M059J (cell line): ENCODE data around the gene NINJ2. TPM values are rescaled to one million over a fixed set of nuclear protein-coding genes. Genes with fewer than 3 reads are reported as not detected.
"Not testable (repeated sequence)": the region's sequence is repeated elsewhere in the genome, so short reads cannot be mapped to it uniquely, and the experiment has no call there.

ENCODE experiments used
- DNase-seq: peaks from one replicate; pipeline ENCODE4 v3.0.0-alpha.2; 2012; ENCODE audit warnings: low read depth
- total RNA-seq: library from RNA; depleted of rRNA; stranded (reverse); fragments of >200 nt; shearing (Covaris generic); gene quantifications from 2 replicates; pipeline ENCODE4 v1.2.3, GENCODE V29; 2014

Gene NINJ2
- total RNA-seq, 1 experiment from 2014 or later: 0.81 TPM

DNA sequence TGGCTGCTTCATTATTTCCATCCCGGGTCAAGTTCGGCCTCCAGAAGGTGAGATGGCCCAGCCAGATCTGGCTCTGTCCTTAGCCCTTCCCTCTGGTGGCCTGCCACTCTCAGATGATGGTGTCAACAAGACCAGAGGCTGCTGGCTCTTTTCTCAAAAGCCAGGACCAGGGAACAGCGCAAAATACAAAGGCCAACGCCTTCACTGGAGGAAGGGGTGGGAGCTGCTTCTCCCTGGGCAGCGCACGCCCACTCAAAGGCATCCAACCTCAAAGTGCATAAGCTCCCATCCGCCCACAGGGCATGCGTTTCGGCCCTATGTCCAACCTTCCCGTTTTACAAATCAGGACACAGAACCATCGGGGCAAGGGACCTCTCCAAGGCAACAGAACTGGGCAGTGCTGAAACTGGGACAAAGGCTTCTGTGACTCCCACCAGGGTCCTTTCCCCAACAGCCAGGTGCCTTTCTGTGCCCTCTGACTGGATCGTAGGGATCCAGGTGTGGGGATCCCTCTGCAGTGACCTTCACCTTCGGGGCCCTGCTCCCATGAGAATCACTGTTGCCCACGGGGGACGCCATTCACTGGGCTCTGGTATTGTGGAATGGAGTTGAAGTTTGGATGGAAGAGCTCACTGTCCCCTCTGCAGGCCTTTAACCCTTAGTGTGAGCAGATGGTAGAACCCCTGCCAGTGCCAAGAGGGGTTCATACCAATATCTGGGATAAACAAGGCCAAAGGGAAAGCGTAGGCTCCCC, 76.8 kb downstream of the NINJ2 start:
- no peak for DNase-seq

DNA sequence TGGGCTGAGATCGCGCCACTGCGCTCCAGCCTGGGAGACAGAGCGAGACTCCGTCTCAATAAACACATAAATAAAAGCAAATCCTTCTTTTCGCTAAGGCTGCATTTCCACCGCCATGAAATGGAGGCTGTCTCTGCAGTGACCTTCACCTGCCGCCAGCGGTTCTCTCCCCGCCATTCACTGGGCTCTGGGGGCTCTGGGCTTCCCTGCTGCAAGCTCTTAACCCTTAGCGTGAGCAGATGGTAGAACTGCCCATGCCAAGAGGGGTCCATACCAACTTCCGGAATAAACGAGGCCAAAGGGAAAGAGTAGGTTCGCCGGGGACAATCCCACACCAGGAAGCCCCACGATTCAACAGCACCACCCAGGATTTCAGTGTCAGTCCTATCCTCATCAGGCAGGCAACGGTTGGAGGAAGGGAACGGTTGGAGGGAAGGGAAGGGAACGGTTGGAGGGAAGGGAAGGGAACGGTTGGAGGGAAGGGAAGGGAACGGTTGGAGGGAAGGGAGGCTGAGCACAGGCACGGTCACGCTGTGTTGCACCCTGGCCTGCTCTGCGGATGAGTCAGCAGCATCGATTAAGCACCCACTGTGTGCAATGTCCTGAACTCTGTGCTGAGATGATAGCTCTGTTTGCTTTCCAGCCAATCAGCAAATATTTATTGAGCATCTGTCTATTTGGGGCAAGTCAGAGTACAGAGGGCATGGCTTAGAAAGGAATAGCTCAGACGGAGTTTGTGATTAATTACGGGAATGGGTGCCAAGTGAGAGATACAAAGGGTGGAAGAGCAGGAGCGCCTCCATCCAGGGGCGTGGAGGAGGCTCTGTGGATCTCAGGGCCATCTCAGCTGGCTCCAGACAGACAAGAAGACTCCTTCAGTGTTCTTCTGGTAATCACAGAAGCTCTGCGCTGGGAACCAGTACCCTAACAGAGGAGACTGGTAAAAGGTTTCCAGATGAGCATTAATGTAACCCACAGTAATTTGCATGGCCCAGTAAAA, 77.9 kb downstream of the NINJ2 start:
- DNase-seq: no peak

DNA sequence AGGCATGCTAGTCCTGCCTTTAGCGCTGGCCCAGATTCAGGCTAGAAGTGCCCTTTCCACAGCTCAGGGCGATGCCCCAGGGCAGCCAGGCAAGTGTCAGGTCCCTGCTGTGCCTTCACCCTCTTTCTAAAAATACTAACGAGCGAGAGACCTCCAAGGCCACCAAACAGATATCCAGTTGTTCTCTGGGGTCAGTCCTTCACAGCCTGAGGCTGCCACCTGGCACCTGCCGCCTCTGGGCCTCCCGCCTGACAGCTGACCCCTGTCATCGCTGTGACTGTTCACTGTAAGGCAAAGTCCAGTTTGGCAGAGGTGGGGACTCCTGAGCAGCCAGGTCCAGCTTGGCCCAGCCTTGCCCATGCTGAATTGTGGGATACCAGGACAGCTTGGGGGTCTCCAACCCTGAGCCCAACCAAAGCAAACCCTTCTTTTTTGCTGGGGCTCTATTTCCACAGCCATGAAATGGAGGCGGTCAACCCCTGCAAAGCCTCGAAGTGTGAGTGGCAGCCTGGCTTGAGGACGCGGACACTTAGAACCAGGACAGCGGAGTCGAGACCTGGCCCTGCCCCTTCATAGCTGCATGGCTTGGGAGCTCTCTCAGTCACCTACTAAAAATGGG, 79.9 kb downstream of the NINJ2 start:
- DNase-seq: no peak

DNA sequence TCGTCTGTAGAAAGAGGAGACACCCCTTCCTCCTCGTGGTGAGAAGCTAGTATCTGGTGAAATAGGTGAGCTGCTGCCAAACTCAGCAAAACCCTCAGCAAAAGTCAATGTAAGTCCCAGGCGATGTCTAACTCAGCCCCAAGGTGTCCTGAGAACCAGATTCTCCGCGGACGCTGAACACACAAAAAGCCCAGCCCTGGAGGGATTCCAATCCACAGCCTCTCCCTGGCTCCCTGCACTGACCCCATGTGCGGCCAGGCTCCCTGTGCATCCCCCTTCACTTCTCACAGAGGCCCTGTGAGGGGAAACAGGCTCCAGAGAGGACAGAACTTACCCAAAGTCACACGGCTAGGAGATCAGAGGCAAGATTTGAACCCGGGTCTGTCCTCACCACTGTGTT, 81.5 kb downstream of the NINJ2 start:
- DNase-seq: no peak

DNA sequence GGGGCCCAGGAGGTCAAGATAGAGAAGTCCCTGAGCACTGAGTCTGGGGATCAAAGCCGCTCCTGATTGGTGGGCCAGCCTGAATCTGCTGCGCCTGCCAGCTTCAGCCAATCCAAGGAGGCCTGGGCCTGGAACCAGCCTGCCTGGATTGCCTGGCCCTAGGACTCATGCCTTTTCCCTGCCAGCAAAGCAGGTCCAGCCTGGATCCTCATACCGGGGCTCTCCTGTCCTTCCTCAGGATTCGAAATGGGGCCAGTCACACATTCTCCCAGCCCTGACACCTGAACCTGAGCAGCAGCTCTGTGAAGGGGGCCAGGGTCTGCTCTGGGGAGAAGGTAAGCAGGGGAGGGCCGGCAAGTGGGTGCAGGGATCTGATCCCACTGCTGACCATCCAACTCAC, 81.9 kb downstream of the NINJ2 start:
- DNase-seq: no peak

DNA sequence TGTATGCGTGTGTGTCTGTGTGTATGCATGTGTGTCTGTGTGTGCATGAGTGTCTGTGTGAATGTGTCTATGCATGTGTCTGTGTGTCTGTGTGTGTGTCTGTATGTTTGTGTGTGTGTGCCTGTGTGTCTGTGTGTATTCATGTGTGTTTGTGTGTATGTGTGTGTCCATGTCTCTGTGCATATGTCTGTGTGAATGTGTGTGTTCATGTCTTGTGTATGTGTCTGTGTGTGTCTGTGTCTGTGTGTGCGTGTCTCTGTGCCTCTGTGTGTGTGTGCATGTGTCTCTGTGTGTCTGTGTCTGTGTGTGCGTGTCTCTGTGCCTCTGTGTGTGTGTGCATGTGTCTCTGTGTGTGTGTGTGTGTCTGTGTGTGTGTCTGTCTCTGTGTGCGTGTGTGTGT, 82.4 kb downstream of the NINJ2 start:
- DNase-seq: no peak

DNA sequence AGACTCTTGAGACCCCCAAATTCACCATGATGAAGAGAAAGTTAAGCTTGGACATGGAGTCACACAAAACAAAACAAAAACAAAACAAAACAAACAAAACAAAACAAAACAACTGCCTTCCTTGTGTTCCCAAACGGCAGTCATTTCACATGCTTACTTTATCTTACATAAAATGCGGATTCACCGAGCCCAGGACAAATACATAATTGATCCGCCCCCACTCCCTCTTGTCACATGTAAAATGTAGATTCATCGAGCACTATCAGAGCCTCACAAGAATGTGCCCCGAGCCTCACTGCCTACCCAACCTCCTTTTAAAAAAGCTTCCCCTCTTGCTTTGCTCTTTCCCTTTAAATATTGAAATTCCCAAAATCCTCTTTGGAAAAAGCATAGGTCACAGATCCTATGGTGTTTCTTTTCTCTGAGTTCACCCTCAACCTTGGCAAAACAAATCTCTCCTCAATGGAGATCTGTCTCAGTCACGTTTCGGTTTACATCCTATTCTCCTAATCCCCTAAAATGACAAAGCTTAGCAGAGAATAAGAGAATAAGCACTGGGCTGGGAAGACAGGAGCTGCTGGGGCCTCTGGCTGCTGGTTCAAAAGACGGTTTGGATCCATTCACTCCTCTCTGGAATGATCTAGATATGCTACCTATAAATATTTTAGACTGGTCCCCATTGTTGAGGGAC, 83.7 kb downstream of the NINJ2 start:
- no peak for DNase-seq

DNA sequence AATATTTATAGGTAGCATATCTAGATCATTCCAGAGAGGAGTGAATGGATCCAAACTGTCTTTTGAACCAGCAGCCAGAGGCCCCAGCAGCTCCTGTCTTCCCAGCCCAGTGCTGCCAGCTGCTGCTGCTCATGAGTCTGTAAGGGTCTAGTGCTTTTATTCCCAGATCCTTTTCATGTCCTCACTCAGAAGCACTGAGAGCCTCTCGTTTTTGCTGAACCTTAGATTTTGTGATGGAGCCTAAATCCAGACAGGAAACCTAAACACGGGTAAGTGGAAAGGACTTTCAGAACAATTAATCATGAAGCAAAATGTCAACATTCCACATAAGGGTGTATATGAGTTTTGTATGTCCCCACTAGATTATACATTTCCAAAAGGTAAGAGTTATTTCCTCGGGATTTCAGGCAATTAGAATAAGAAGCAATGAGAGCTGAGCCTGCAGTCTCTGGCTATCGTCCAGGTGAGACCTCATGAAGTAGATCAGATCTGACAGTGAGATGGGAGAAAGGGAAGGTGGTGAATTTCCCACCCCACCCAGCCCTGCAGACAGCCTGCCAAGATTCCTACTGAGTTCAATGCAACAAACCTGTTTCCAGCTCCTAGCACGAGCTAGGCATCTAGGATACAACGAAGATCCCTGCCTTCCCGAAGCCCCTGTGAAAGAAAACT, 84.4 kb downstream of the NINJ2 start:
- DNase-seq: no peak

DNA sequence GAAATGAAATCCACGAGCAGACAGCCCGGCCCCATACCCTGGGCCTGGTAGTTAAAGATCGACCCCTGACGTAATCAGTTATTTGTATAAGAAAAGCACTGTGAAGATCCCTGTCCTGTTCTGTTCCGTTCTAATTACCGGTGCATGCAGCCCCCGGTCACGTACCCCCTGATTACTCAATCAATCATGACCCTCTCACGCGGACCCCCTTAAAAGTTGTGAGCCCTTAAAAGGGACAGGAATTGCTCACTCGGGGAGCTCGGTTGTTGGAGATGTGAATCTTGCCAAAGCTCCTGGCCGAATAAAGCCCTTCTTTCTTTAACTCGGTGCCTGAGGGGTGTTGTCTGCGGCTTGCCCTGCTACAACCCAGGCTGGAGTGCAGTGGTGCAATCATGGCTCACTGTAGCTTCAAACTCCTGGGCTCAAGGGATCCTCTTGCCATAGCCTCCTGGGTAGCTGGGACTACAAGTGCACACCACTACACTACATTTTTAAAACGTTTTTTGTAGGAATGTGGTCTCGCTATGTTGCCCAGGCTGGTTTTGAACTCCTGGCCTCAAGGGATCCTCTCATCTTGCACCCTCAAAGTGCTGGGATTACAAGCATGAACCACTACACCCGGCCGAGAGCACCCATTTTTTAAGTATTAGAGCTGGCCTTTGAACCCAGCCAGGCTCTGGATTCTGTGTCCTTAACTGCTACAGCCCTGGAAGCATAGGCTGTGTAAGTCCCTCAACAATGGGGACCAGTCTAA, 85.1 kb downstream of the NINJ2 start:
- not testable (repeated sequence) for DNase-seq

DNA sequence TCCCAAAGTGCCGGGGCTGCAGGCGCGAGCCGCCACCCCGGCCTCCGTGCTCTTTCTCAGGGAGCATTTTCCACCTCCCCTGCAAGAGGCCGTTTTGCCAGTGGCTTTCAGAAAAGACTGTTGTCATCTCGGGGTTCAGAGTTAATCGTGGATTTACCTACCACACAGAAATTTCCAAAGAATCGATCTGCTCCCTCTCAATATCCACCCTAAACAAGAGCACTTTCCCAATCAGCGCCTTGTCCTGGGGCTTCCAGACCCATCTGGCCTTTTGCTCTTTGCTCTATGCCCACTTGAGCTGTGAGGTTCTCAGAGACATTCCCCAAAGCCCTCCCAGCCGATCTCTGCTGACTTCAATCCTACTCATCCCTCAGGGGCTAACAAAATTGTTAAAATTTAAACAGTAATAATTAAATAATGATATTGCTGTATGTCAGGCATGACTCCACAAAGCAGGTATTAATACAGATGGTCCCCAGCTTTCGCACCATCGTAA, 86.6 kb downstream of the NINJ2 start:
- DNase-seq: no peak

DNA sequence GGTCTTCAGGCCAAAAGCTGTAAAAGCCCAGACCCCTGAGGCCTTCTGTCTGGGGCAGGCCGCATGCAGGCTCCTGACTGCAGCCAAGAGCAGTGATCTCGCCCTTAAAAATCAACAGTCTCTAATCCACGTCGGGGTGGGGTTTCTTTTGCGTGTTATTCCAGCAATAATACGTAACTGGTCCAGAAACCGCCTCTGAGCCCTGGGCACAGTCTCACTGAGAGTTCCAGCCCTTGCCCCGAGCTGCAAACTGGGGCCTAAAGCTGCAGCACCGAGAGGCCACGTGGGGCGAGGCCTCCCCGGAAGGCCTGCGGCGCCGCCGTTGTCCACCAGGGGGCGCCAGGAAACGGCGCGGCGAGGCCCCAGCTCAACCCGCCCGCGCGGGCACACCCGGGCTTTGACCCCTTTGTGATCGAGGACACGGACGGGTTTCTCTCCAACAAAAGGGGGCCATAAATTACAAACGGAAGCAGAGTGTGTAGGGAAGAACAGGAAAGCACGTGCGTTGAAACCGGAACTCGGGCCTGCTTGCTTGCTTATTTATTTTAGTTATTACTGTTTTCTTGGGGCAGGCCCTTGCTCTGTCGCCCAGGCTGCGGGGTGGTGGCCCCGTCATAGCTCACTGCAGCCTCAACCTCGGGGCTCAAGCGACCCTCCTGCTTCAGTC, 87.2 kb downstream of the NINJ2 start:
- DNase-seq: peak; percentile 56

DNA sequence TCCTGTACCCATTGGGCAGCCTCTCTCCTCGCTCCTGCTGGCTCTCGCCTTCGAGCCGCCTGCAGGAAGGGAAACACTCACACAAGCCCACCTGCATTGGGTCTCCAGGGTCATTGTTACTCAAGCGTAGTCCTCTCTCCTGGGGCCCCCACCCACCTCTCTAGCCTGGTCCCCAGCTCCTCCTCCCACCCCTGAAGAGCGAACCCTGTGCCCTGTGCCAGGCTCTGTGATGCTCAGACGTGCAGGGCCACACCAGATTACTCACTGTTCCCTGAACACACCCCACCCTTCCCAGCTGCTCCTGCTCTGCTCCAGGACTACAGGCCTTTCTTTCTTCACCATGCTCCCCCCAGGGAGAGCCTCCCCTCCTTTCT, 88.1 kb downstream of the NINJ2 start:
- no peak for DNase-seq

DNA sequence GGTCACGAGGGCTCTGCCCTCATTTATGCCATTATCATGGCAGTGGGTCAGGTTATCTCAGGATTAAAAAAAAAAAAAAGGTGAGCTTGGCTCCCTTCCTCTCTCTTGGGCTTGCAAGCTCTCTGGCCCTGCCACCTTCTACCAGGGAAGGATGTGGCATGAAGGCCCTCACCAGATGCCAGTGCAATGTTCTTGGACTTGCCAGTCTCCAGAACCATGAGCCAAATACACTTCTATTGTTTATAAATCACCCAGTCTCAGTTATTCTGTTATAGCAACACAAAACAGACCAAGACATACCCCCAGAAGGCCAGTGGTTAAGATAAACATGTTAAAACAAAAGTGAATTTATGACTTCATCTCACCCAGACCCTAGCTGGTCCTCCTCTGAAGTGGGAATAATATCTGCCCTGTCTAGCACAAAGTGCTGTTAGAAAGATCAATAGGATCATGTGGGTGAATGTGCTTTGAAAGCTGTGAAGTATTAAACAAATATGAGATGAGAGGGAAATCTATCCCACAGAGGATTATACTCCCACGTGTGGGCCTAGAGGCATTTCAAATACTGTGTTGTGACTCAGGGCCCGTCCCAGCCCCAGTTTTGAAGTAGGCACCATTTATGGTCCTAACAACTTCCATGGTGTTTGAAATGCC, 88.6 kb downstream of the NINJ2 start:
- peak; percentile 22 for DNase-seq

DNA sequence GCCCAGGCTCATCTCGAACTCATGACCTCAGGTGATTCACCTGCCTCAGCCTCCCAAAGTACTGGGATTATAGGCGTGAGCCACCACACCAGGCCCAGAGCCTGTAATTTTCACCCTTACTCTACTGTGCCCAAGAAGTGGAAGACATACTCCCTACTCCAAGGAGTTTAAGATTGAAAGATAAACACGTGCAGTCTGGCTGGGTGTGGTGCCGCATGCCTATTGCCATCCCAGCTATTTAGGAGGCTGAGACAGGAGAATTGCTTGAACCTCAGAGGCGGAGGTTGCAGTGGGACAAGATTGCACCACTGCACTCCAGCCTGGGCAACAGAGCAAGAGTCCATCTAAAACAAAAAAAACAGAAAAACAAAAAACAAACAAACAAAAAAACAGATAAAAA, 90.0 kb downstream of the NINJ2 start:
- DNase-seq: no peak

DNA sequence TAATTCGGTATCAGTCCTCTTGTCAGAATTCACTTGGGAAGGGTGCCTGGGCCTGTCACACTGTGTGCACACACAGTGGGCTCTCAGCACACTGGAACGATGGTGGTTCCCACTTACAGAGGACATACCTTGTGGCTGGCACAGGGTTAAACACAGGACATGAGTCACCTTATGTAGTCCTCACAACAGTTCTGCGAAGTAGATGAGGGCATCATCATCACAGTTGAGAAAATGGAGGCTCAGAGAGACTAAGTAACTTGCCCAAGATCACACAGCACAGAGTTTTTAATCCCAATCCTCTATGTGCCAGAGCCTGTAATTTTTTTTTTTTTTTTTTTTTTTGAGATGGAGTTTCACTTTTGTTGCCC, 90.7 kb downstream of the NINJ2 start:
- peak; percentile 52 for DNase-seq

DNA sequence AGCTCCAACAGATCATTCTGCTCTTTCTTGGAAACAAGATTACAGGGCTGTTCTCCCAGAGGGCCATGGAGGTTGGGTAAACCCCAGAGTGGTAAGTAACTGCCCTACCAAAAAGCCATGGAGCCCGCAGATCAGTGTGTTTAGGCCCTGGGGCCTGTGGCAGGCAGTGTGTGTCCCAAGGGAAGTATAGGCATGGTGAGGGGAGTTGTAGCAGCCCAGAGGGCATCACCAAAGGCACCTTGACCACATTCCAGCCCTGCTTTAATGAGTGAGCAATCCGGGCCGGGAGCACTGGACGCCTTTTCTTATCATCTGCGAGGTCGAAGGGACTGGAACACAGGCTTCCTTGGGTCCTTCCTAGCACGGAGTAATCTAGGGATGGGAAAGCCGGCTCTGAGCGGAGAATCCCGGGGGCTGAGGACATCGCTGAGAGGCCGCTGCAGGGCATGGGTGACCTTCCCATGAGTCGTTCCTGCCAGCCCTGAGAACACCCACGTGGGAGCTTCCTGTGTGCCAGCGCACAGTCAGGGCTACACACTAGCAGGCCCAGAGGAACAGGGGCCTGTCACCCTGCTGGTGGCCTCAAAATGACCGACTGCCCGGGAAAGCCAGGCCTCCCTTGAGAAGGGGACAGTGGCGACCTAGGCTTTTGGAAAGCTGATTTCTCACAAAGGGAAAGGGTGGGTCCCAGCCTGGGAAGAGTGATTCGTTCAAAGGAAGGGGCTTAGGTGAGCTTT, 91.3 kb downstream of the NINJ2 start:
- no peak for DNase-seq

DNA sequence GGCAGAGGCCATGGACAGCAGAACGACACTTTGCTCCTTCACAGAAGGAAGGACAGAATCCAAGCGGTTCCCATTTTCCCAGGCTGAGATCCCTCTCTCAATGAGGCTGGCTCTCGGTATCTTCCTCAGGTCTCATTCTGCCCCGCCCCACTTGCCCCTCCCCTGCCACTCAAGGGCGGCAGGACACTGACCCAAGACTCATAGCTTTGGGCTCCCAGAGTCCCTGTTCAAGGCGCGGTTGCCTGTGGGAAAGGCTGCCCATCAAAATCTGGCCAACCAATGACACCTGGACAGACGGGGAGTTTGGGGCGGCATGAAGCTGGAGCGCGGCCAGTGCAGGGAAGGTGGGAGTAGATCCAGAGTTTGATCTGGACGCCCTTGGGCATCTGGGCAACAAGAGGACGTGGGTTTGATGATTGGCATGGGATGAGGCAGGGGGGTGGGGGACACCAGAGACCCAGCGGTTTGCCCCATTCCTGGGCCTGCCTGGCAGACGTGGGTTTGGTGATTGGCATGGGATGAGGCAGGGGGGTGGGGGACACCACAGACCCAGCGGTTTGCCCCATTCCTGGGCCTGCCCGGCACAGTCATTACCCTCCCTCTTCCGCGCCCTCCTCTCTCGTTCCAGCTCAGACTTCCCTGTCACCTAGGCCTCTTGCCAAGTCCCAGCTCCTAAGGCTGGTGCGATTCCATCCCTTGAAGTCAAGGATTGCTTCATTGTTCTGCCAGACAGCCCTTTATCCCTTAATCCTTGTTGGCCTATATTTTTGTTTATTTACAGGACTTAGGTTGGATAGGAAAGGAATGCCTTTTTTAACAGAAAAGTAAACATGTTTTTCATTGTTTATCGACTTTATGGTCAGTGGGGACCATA, 92.1 kb downstream of the NINJ2 start:
- peak; percentile 96 for DNase-seq
